Endothelial cell of umbilical vein (primary cell): ENCODE measurements around the gene SRPK2. TPM values are rescaled to one million over a fixed set of nuclear protein-coding genes. Genes with fewer than 3 reads are reported as not detected.
"Not testable (repeated sequence)": the region's sequence is repeated elsewhere in the genome, so short reads cannot be mapped to it uniquely, and the experiment has no call there.

Source experiments
- BruUV-seq: library from RNA; stranded (reverse); fragments of 400-500 nt; replicated peaks from 2 replicates; lab custom pipeline; 2021; lab: Mats Ljungman, UMichigan
- CTCF ChIA-PET: fragments of 300-600, 350-600 bp; sonication (Branson Sonifier 250); formaldehyde crosslinking; loops from one replicate; lab custom pipeline; 2021; ENCODE audit warnings: antibody characterized with exemption, inconsistent platforms; lab: Charles Lee
- POLR2A ChIA-PET: fragments of 300-600, 350-600 bp; sonication (Branson Sonifier 250); formaldehyde crosslinking; loops from one replicate; lab custom pipeline; 2021; ENCODE audit warnings: antibody characterized with exemption, inconsistent platforms; lab: Charles Lee
- DNase-seq: peaks from one replicate; pipeline ENCODE4 v3.0.0-alpha.2; 2011; ENCODE audit warnings: low read depth, low spot score
- FAIRE-seq: peaks from 2 replicates; lab custom pipeline; 2011; peaks lifted over from hg19 to GRCh38; lab: Jason Lieb, UNC
- H2AFZ ChIP-seq: 2 replicates; pipeline ENCODE4 v1.6.0; 2012; ENCODE audit warnings: low read depth, low read length, control low read depth, inconsistent platforms
- H3K27ac ChIP-seq: 2 replicates; pipeline ENCODE4 v1.5.1; 2011; ENCODE audit warnings: low read depth, mild to moderate bottlenecking, control low read depth, low read length, moderate library complexity; ENCODE audit not compliant: insufficient read depth
- H3K27me3 ChIP-seq, 2 experiments: 2 replicates each; pipeline versions ENCODE4 v1.6.0 to v1.6.1; 2011; ENCODE audit warnings: low read length in 2 of 2, mixed read lengths in 1 of 2; ENCODE audit not compliant: control insufficient read depth in 2 of 2, insufficient read depth in 2 of 2
- H3K36me3 ChIP-seq, 2 experiments: 2 replicates in 1 of 2; 3 replicates in 1 of 2; pipeline ENCODE4 v1.5.1; 2011; ENCODE audit warnings: low read length in 2 of 2, mild to moderate bottlenecking in 1 of 2, moderate library complexity in 1 of 2; ENCODE audit not compliant: control insufficient read depth in 2 of 2, insufficient read depth in 2 of 2; ENCODE audit errors: extremely low read depth in 1 of 2
- H3K4me1 ChIP-seq: 3 replicates; pipeline ENCODE4 v1.5.1; 2011; ENCODE audit warnings: mild to moderate bottlenecking, low read length; ENCODE audit not compliant: control insufficient read depth, insufficient read depth; ENCODE audit errors: extremely low read depth
- H3K4me2 ChIP-seq: 2 replicates; pipeline ENCODE4 v1.6.1; 2011; ENCODE audit warnings: low read length, control low read depth, mixed read lengths; ENCODE audit not compliant: insufficient read depth
- H3K4me3 ChIP-seq, 3 experiments: fragments of 200-600 bp in 1 of 3; sonication (generic), shearing (Covaris generic) in 1 of 3; replicated peaks in 1 of 3; 2 replicates each; pipeline ENCODE4 v1.5.1; 2011 to 2016; ENCODE audit warnings: control low read depth in 3 of 3, low read length in 3 of 3, mild to moderate bottlenecking in 2 of 3, inconsistent platforms in 1 of 3, low read depth in 1 of 3, moderate library complexity in 1 of 3; ENCODE audit not compliant: insufficient read depth in 1 of 3
- H3K79me2 ChIP-seq: 2 replicates; pipeline ENCODE4 v1.6.0; 2012; ENCODE audit warnings: low read length, inconsistent platforms; ENCODE audit not compliant: control insufficient read depth, insufficient read depth
- H3K9ac ChIP-seq: replicated peaks from 2 replicates; pipeline ENCODE3; 2011; ENCODE audit warnings: low read length, control low read depth; ENCODE audit not compliant: insufficient read depth; ENCODE audit errors: extremely low read depth
- H3K9me1 ChIP-seq: replicated peaks from 3 replicates; pipeline ENCODE4 v1.6.0; 2011; ENCODE audit warnings: mild to moderate bottlenecking, low read length; ENCODE audit not compliant: control insufficient read depth, insufficient read depth; ENCODE audit errors: extremely low read depth
- H3K9me3 ChIP-seq: replicated peaks from 2 replicates; pipeline ENCODE4 v1.5.1; 2012; ENCODE audit warnings: low read length, inconsistent platforms; ENCODE audit not compliant: control insufficient read depth, insufficient read depth
- H4K20me1 ChIP-seq: replicated peaks from 2 replicates; pipeline ENCODE3; 2011; ENCODE audit warnings: mild to moderate bottlenecking, low read length; ENCODE audit not compliant: control insufficient read depth, insufficient read depth; ENCODE audit errors: extremely low read depth
- JUN ChIP-seq: IDR thresholded peaks from 2 replicates; pipeline ENCODE4 v1.6.1; 2011; ENCODE audit warnings: borderline replicate concordance, low read depth; ENCODE audit not compliant: insufficient read length, insufficient read depth
- dilution Hi-C: fragments of 300-500 bp; cut with MboI; formaldehyde crosslinking; loops from one replicate; pipeline ENCODE4 v1.15.0; 2019; ENCODE audit warnings: low sequenced_read_pairs; ENCODE audit not compliant: extremely low pct_ligation_motif_present
- intact Hi-C: fragments of 100-400 bp; cut with micrococcal nuclease; formaldehyde crosslinking; loops from one replicate; pipeline ENCODE4 v1.10.0; 2022
- polyA plus RNA-seq, 4 experiments: library from polyadenylated mRNA; depleted of rRNA in 3 of 4; stranded (reverse) in 3 of 4; unstranded in 1 of 4; fragments of >200 nt; gene quantifications; 2 replicates each; pipeline versions ENCODE4 v1.2.1 to v1.2.3, GENCODE V29; 2011 to 2012; ENCODE audit warnings: missing spikeins in 1 of 4
- total RNA-seq: library from RNA; stranded (reverse); gene quantifications from 2 replicates; pipeline ENCODE4 v1.2.3, GENCODE V29; 2021

Gene SRPK2
- total and polyA plus RNA-seq, 2 donors (not counting 3 experiments of a cell fraction or from before 2014, with no cell fraction given) = 13.4 to 55.2 TPM

DNA sequence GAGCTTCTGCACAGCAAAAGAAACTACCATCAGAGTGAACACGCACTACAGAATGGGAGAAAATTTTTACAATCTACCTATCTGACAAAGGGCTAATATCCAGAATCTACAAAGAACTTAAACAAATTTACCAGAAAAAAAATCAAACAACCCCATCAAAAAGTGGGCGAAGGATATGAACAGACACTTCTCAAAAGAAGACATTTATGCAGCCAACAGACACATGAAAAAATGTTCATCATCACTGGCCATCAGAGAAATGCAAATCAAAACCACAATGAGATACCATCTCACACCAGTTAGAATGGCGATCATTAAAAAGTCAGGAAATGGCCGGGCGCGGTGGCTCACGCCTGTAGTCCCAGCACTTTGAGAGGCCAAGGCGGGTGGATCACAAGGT lies 26.7 kb downstream of the SRPK2 start:
- H3K27me3 ChIP-seq, CTCF ChIA-PET, H3K9me1 ChIP-seq, H3K27ac ChIP-seq, DNase-seq, intact Hi-C loops, H3K4me2 ChIP-seq, H3K9ac ChIP-seq, FAIRE-seq, dilution Hi-C loops, POLR2A ChIA-PET, H3K9me3 ChIP-seq, H2AFZ ChIP-seq, H4K20me1 ChIP-seq, H3K4me3 ChIP-seq, H3K4me1 ChIP-seq, H3K36me3 ChIP-seq, BruUV-seq: not testable (repeated sequence)
- H3K79me2 ChIP-seq = peaks cover 68% of the 10 kb centered on the region

GRCh38 chr7:105360149-105360548 lies 28.6 kb downstream of the SRPK2 start:
- H3K36me3 ChIP-seq, FAIRE-seq, BruUV-seq, H3K9me1 ChIP-seq, H4K20me1 ChIP-seq, dilution Hi-C loops, POLR2A ChIA-PET, H3K27me3 ChIP-seq, H3K9me3 ChIP-seq, H3K4me2 ChIP-seq, H3K4me1 ChIP-seq, DNase-seq, H3K4me3 ChIP-seq, H3K27ac ChIP-seq, H3K9ac ChIP-seq, intact Hi-C loops, H2AFZ ChIP-seq, CTCF ChIA-PET: not testable (repeated sequence)
- H3K79me2 ChIP-seq = peaks cover 68% of the 10 kb centered on the region

GRCh38 chr7:105355701-105356100 lies 33.0 kb downstream of the SRPK2 start:
- H3K9ac ChIP-seq = no peak overlapping the region
- POLR2A ChIA-PET = no interaction called here
- DNase-seq = no peak
- intact Hi-C loops (no loop called here), dilution Hi-C loops (no loop called here)
- no TSS peak for BruUV-seq
- H3K9me3 ChIP-seq = no peaks in the 10 kb centered on the region
- no peaks in the 10 kb centered on the region for H3K9me1 ChIP-seq
- no peaks in the 10 kb centered on the region for H3K27me3 ChIP-seq
- peaks cover 13% of the 10 kb centered on the region for H3K4me1 ChIP-seq
- H3K79me2 ChIP-seq = peaks cover 78% of the 10 kb centered on the region
- FAIRE-seq = no peak
- CTCF ChIA-PET = interaction anchor here (1.0 to 1.4 kb wide), 2 partner anchors 10 to 22 kb away, joined by 3 to 5 read pairs; no protein-coding TSS in a partner anchor
- H4K20me1 ChIP-seq = peaks cover 3% of the 10 kb centered on the region
- no peaks in the 10 kb centered on the region for H3K36me3 ChIP-seq
- no peak overlapping the region for H2AFZ ChIP-seq
- H3K4me3 ChIP-seq = no peak overlapping the region
- H3K27ac ChIP-seq = no peak overlapping the region
- H3K4me2 ChIP-seq = no peak overlapping the region
- no peak for TF ChIP-seq JUN
